ENCODE measurements around the gene HOXB5.

DNA sequence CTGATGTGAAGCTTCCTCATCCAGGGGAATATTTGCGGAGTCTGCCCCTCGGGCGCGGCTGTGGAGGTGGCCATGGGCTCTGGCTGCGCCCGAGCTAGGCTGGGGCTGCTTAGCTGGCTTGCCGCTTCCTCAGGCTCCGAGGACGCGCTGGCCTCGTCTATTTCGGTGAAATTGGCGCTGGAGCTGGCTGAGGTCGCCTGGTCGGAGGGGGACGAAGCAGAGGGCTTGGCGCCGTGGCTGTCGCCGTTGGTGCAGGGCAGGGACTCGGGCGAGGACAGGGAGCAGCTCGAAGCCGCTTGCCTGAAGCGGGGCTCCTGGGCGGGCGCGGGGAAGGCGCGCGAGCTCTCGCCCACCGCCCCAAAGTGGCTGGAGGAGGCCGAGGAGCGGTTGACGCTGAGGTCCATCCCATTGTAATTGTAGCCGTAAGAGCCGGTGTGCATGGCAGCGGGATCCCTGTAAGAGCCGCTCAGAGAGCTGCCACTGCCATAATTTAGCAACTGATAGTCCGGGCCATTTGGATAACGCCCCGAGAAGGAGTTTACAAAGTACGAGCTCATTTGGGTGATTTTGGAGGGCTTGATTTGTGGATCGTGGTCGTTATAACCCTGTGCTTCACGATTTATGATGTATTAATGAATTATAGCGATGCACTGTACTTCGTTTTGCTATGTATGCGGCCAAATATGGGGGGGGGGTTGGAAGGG lies at the start of gene HOXB5:
- TF ChIP-seq, protein P1, sequence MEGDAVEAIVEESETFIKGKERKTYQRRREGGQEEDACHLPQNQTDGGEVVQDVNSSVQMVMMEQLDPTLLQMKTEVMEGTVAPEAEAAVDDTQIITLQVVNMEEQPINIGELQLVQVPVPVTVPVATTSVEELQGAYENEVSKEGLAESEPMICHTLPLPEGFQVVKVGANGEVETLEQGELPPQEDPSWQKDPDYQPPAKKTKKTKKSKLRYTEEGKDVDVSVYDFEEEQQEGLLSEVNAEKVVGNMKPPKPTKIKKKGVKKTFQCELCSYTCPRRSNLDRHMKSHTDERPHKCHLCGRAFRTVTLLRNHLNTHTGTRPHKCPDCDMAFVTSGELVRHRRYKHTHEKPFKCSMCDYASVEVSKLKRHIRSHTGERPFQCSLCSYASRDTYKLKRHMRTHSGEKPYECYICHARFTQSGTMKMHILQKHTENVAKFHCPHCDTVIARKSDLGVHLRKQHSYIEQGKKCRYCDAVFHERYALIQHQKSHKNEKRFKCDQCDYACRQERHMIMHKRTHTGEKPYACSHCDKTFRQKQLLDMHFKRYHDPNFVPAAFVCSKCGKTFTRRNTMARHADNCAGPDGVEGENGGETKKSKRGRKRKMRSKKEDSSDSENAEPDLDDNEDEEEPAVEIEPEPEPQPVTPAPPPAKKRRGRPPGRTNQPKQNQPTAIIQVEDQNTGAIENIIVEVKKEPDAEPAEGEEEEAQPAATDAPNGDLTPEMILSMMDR (IDR thresholded peaks at IDR 0.05; ENCODE audit: low read depth, low read length), result no peak
- TF ChIP-seq EZH2phosphoT487 (IDR thresholded peaks at IDR 0.05; ENCODE audit: low read depth), result no peak
